Stromal cell of bone marrow (primary cell): ENCODE measurements around the gene NT5C.
A peak's percentile ranks its signal among the peaks of the same experiment; 100 is the strongest.
"Not testable (repeated sequence)": the region's sequence is repeated elsewhere in the genome, so short reads cannot be mapped to it uniquely, and the experiment has no call there.

Experiments
- DNase-seq: peaks from one replicate; pipeline ENCODE4 v3.0.0-alpha.2; 2012; ENCODE audit warnings: low read depth

NT5C gene

GRCh38 chr17:75131278-75132017, at the start of gene NT5C:
Gene NT5C (minus strand): TSS chr17:75131742. CDS start chr17:75131707, 35 bp downstream.
- DNase-seq, result peak; percentile 43

DNA sequence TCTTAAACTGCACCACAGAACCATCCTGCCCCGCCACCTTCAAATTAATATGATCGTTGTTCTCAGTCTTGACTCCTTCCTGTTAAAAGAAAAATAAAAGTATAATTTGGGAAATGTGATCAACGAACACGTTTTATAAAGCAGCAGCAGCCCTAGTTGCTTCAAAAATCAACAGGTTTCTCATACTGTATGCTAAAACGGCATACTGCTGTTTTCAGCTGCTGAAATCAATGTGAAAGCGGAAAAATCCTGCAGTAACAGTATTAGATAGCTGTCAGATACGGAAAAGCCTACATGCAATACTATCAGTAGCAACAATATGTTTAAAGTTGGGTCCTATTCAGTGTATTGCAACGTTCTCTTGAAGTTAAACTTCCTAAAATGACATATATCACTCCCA, 49.6 kb upstream of the NT5C start:
- no peak for DNase-seq

DNA sequence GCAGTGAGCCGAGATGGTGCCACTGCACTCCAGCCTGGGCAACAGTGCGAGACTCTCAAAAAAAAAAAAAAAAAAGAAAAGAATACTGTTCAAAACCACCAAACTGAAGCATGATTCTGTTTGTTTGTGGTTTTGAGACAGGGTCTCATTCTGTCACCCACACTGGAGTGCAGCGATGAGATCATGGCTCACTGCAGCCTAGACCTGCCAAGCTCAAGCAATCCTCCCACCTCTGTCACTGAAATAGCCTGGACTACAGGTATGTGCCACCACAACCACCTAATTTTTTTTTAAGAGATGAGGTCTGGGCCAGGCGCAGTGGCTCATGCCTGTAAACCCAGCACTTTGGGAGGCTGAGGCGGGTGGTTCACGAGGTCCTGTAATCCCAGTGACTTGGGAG, 46.9 kb upstream of the NT5C start:
- no peak for DNase-seq

DNA sequence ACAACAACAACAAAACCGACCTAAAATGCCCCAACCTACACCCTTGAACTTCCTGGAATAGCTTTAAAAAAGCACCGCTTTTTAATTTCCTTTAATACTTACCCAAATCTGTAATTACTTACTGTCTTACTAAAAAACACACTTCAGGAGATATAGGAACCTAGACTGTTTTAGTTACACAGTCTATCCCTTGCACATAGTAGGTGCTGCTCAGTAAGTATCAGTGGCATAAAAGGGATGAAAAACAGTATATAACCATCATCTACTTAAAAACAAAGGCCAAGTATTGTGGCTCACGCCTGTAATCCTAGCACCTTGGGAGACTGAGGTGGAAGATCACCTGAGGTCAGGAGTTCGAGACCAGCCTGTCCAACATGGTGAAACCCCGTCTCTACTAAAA, 45.1 kb upstream of the NT5C start:
- DNase-seq, result no peak

- DNase-seq, result no peak
Observed at GRCh38 chr17:75174996-75175395, 43.5 kb upstream of the NT5C start.

DNA sequence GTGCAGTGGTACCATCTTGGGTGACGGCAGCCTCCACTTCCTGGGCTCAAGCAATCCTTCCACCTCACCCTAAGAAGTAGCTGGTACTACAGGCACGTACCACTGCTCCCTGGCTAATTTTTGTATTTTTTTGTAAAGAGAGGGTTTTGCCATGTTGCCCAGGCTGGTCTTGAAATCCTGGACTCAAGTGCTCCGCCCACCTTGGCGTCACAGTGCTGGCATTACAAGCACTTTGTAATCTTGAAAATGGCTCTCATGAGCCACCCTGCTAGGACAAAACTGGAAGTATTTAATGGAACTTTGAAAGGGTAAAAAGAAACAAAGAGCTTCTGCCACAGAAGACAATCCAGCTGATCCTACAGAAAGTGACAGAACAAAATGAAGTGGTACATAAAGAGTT, 42.0 kb upstream of the NT5C start:
- DNase-seq, result no peak

- DNase-seq, result no peak
Observed at GRCh38 chr17:75168998-75169397, 37.5 kb upstream of the NT5C start.

- not testable (repeated sequence) for DNase-seq
Observed at GRCh38 chr17:75164606-75165005, 33.1 kb upstream of the NT5C start.

- DNase-seq, result no peak
Observed at GRCh38 chr17:75163074-75163473, 31.5 kb upstream of the NT5C start.

GRCh38 chr17:75160211-75160610, 28.7 kb upstream of the NT5C start:
- no peak for DNase-seq

DNA sequence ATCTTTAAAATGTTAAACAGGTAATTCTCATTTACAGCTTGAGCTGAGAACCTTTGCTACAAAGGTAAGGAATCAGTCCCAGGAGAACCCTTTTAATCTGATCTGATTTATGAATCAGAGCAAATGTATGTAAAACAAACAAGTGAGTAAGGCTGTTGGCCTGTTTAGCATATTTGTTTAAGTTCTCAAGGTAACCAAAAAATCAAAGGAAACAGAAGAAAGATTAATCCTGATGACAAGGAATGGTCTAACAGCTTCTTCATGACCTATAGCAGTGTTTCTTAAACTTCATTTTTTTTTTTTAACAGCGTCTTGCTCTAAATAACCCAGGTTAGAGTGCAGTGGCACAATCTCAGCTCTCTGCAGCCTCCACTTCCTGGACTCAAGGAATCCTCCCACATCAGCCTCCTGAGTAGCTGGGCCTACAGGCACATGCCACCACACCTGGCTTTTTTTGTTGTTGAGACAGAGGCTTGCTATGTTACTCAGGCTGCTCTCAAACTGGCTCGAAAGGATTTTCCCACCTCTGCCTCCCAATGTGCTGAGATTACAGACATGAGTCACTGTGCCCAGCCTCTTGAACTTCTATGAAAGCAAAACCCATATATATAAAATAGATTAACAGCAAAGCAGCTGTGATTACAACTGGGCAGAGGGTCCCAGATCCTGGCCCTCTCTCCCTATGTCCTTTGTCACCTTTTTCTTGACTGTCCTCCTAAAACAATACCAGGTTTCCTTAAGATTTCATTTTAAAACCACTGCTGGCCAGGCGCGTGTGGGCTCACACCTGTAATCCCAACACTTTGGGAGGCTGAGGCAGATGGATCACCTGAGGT, 27.9 kb upstream of the NT5C start:
- no peak for DNase-seq

- not testable (repeated sequence) for DNase-seq
Observed at GRCh38 chr17:75158480-75158879, 26.9 kb upstream of the NT5C start.

GRCh38 chr17:75155191-75155601, 23.7 kb upstream of the NT5C start:
- no peak for DNase-seq

DNA sequence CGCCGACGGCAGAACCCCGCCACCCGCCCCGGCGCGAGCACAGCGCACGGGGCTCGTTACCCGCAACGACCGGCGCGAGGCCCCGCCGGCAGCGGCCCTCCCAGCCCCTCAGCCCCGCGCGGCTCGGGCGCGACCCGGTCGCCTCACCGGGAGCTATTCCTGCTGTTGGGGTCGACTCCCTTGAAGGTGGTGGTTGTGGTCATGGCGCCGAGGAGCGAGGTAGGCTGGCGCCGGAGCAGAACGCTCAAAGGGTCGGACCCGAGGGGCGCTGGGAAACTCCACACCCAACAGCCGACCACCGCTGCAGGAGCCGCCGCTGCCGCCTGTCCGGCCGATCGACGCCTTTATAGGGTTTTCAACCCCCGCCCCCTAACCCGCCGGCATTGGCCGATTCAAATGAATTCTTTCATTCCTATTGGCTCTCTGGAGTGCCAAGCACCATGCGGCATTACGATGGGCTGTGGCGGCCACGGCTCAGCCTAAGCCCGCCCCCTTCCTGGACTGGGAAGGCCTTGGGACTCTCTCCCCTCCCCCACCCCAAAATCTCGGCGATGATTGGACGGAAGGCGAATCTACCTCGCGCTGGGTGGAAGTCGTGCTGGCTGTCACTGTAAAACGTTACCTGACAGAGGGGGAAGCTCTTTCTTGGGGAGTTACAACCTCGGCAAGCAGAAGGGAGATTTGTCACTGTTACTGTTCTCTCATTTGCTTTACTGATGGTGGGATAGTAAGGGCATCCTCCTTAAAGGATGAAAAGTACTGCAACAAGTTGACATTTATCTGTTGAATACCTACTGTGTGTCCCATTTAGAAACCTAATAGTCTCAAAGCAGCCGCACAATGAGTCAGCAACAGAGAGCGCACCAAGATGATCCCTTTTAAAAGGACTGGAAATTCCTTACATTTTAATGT, 22.9 kb upstream of the NT5C start, which contains the start of gene JPT1:
Gene JPT1 (minus strand): TSS at position 318 of the 912 bp plus-strand sequence. CDS start 115 bp downstream, at position 203.
- peak; percentile 98 for DNase-seq

DNA sequence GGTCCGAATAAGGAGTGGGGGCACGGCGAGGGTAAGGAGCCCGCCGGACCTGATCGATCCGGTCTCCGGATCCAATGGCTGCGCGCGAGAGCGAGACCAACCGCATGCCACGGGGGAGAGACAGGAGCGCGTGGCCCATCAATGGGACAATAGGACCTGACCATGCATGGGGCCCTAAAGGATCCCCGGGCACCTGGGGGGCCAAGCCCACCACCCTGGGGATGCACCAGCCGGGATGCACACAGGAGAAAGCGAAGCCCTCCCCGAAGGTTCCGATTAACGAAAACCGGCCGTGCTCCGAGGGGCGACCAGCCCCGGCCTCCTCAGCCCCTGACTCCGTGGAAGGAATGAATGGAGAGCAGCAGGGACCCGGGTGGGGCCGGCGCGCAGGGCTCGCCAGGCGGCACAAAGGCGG, 22.2 kb upstream of the NT5C start:
- DNase-seq, result no peak

- DNase-seq, result no peak
Observed at GRCh38 chr17:75152922-75153779, 21.6 kb upstream of the NT5C start.

DNA sequence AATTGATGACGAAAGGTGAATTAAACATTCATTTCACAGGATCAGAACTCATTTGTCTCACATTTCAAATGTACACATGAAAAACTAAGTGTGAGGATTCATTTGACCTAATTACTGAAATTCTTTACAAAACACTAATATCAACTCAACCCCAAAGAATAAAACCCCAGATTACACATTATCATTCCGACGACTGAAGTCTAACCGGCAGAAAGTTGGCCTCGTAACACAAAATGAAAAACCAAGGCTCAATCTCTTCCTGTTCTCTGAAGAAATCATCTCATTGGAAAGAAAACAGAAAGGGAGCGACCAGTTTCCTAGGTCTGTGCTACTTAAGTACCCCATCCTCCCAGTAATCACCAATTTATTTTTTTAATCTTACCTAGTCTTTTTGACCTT, 21.0 kb upstream of the NT5C start:
- DNase-seq, result no peak

DNA sequence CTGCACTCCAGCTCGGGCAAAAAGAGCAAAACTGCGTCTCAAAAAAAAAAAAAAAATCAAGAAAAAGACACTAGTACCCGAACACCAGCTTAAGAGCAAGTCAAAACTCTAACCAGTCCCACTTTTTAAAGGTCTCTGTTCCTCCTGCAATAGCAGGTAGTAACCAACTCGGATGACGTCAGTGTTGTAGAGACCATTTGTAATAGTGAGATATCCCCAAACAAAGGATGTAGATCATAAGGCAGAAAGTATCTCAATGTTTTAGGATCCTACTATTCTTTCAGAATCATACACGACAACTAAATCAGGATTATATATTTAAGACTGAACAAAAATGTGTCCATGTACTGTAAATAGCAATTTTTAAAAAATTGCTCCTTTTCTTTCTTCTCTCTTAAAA, 20.4 kb upstream of the NT5C start:
- DNase-seq, result no peak

DNA sequence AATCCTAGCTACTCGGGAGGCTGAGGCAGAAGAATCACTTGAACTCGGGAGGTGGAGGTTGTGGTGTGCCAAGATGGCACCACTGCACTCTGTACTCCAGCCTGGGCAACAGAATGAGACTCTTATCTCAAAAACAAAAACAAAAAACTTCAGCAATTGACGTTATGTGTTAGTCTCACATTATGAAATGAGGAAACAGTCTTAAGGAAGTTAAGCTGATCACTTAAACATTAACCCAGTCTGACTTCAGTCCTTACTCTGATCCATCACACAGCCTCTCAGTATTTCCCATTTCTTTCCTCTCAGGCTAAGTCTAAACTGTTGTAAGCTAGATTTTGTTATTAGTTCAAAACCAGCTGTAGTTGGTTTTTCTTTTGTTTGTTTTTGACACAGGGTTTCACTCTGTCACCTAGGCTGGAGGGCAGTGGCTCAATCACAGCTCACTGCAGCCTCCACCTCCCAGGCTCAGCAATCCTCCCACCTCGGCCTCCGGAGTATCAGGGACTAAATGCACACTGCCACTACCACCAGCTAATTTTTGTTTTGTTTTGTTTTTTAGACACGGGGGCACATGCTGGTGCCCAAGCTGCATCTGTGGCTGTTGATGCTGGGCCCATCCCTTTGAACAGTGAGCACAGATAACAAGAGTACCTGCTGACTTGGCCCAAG, 16.5 kb upstream of the NT5C start:
- DNase-seq, result no peak

DNA sequence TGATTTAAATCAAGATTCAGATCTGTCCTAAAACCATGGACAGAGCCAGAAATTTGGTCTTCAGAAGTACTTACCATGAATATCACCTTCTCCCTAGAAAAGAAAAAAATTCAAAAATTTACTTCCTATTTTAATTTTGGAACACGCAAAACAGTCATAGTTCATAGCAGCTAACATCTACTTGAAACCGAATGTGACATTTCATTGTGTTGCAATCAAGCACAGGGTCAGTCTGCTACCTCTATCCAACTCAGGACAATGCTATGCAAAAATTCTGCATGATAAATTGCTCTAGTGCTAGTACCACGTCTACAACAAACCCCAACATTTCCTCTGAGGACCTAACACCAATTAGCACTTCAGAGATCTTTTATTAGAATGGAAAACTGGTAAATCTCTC, 15.1 kb upstream of the NT5C start:
- DNase-seq, result no peak
